NCI-H446 treated with DMSO at 0.1 percent for 48 hours (cell line): ENCODE measurements around the gene SGK1.
"Not testable (repeated sequence)": the region's sequence is repeated elsewhere in the genome, so short reads cannot be mapped to it uniquely, and the experiment has no call there.

Source experiments
- DNase-seq: peaks from one replicate; lab custom pipeline; 2025; lab: John Stamatoyannopoulos, UW

The SGK1 gene

DNA sequence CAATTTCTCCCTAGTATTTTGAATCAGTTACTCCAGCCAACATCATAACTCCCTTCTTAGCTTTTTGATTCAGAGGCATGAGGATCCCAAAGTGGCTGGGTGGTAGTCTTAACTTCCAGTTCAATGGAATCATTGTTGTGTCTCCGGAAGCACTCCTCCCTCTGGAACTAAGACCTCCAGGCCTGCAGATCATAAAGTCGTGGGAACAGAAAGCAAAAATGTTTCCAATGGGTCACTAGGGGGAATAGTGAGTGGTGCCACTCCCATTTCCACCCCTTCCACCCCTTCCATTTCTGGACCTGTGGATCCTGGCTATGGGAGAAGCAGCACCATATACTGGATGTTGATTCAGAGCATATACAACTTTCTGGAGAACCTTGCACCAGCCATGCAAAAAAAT lies 130.8 kb downstream of the SGK1 start:
- no peak for DNase-seq

DNA sequence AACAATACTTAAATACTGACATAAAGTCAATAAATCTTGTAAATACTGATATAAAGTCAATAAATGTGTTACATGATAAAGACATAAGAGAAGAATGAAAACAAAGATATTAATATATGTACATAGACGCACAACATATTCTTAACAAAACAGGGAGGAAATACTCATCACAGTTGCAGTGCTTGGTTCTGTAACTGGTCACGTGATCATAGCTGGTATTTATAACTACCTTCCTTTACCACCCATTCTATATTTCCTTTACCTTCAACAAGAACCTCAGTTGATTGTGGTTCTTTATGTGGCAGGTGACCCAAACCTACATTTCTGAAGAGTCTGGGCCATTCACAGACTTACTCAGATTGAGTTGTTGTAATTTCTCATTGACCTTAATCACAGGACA lies 131.6 kb downstream of the SGK1 start:
- DNase-seq: no peak

DNA sequence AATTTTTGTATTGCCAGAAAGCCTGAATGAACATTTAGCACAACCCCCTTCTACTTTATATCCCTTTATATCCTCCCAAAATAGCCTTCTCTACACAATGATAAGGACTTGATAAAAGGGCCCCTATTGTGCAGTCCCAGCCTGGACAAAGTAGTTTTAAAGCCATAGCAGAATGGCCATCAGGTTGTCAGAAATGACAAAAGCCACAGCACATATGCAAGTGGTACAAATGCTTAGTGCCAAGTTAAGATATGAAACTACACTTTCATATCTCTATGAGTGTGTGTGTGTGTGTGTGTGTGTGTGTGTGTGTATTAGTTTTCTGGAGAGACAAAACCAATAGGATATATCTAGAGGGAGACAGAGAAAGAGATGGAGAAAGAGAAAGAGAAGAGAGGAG lies 132.6 kb downstream of the SGK1 start:
- DNase-seq: no peak

DNA sequence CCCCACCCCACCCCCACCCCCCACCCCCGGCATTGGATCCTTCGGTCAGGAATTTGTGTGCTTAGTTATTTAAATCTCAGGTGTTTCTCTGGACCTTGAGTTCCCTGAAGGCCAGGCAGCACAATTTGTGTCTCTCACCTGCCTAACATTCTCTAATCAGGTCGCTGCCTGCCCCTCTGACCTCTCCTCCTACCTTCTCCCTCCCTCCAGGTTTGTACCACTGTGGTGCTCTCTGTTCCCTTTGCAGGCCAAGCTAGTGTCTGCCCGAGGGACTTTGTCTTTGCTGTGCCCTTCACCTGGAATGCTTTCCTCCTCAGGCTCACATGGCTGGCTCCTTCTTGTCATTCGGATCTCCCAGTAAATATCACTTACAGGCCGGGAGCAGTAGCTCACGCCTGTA lies 134.1 kb downstream of the SGK1 start:
- no peak for DNase-seq

GRCh38 chr6:134182528-134182927 lies 135.4 kb downstream of the SGK1 start:
- DNase-seq: no peak

- not testable (repeated sequence) for DNase-seq
These were observed 136.2 kb downstream of the SGK1 start for GRCh38 chr6:134181726-134182125.

- DNase-seq: not testable (repeated sequence)
These were observed 136.7 kb downstream of the SGK1 start for GRCh38 chr6:134181251-134181650.

- not testable (repeated sequence) for DNase-seq
These were observed 137.4 kb downstream of the SGK1 start for GRCh38 chr6:134180540-134180939.

DNA sequence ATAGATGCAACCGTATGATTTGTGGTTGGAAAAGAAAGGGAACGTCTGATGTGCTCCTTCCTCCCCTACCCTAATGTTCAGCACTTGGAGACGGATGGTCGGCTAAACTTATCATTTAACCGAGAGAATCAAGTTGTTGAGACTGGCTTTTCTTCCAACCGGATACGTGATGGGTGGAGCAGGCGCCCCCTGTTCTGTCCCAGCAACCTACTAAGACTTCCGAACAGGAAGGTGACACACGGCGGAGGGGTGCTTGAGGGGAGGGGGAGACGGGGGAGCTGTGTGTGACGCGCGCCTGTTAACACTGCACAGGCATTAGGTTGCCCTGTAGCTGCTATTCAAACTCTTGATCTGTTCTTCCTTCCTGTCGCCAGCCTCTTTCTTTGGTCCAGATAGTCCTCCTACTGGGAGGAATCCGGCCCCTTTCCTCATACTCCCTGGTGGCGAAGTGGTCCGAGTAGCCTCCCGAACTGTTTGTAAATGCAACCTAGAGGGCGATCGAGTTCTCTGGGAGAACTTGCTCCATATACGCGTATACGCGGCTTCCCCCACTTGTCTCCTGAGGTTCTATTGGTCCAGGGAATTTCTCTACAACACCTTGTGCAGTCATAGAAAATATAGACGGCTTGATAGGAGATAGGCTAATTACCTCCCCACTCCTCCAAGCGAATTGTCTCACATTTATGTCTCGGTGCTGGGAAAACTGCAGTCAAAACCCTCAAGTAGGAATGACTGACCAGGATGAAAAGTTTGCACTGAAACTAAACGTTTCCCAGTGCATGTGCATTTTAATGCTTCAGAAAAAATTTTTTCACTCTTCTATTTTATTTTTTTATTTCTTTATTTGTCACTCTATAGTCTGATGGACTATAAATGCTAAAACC lies 139.5 kb downstream of the SGK1 start:
- peak; percentile 25 for DNase-seq

GRCh38 chr6:134177753-134178160 lies 140.2 kb downstream of the SGK1 start:
- no peak for DNase-seq

DNA sequence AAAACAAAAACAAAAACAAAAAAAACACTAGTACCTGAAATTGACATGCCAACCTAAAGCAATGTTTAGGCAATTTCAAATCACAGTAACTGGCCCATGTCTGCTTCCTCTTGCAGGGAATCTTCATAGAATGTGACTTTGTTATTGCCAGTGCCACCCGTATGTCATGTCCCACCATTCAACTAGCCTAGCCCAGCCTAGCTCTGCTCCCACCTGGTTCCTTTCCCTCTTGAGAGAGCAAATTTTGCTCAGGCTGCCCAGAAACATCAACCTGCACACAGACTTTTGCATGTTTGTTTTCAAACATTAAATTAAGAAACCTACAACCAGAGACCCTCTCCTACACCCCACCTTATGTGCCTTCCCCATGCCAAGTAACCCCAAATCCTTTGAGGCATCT lies 140.7 kb downstream of the SGK1 start:
- DNase-seq: no peak

DNA sequence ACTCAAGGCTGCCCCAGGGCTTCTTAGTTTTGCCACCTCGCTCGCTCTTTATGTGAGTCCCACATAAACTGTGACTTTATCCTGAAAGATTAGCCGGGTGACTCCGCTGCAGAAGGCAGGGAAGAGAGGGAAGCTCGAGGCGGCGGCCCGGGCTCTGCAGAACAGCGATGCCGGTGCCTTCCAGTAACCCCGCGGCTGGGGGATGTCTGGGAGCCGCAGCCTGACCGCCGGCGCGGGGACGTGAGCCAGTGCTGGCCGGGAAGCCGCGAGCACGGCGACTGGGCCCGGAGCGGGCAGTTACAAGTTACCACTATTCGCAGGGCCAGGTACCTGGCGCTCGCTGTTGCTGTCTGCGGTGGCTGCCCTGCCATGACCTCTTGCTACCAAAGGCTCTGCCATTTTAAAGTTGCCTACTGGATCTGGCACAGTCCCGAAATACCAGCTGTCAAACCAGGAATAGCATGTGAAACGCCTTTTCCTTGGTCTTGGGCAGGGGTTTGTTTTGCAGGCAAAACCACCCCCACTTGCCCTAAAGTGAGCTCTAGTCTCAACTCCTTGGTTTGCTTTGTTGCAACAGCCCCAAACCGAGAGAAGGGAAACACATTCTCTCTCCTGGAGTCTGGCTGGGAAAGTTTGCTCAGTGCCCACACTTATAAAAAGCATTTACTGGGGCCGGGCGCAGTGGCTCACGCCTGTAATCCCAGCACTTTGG lies 141.5 kb downstream of the SGK1 start:
- DNase-seq: no peak

- DNase-seq: no peak
These were observed 142.2 kb downstream of the SGK1 start for GRCh38 chr6:134175532-134176263.

DNA sequence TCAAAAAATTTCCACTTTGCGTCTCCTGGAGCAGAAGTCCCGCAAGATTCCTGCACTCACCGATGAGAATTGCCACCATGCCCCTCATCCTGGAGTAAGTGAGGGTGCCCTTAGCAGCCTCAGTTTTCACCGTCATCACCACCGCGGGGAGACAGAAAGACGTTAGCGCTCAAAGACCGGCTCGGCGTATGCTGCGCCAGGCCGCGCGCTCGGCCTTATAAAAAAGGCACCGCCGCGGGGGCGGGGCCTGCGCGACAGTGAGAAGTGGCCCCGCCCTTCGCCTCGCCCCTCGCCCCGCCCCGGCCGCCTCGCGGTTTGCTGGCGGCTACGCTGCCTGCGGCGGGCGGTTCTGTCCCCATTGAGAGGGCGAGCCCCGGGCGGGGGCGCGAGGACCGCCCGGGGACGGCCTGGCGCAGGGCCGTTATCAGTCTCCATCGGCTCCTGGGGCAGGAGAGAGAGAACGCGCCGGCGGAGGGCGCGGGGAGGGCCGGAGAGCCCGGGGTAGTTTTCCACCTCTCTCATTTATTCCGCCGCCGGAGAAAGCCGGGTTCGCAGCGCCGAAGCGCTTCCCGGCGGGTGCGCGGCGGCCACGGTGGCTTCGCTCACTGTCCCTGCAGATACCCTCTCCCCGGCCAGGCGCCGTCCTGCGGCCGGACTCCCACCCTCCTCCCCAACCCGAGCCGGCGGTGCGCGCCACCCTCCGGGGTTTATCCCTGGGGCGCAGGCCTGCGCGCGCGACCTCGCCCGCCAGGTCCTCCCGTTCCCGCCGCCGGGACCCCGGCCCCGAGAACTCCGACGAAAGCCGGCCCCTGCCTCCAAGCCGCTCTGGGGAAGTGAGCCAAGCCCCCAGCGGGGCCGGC lies 143.0 kb downstream of the SGK1 start:
- peak; percentile 70 for DNase-seq

DNA sequence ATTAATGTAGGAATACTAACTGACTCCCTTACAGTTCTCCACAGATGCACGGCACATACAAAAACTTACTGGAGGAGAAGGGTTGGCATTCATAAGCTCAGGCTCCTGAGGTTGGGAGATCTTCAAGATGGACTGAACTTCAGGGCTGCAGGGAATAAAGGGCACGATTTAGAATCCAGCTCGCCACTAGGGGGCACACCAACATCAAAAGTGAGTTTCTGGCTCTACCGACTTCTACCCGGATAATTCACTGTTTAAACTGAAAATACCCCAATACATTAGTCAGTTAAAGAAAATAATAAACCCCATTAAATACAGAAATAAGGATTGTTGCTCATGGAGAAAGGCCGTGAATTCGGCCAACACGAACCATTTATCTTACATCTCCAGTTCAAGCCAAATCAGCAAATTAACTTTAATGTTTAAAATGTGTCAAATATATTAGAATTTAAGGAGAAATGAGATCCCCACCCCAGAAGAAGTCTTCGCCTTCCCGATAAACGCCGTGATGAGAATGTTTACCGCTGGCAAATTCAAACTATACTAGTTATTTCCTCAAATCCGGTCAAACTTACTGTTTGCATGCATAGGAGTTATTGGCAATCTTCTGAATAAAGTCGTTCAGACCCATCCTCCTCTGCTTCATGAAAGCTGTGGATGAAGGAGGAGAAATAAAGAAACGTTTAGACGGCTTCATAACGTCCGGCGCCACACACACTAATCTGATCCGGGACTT lies 143.8 kb downstream of the SGK1 start:
- peak; percentile 50 for DNase-seq

- DNase-seq: no peak
These were observed 144.6 kb downstream of the SGK1 start for GRCh38 chr6:134173366-134173725.

DNA sequence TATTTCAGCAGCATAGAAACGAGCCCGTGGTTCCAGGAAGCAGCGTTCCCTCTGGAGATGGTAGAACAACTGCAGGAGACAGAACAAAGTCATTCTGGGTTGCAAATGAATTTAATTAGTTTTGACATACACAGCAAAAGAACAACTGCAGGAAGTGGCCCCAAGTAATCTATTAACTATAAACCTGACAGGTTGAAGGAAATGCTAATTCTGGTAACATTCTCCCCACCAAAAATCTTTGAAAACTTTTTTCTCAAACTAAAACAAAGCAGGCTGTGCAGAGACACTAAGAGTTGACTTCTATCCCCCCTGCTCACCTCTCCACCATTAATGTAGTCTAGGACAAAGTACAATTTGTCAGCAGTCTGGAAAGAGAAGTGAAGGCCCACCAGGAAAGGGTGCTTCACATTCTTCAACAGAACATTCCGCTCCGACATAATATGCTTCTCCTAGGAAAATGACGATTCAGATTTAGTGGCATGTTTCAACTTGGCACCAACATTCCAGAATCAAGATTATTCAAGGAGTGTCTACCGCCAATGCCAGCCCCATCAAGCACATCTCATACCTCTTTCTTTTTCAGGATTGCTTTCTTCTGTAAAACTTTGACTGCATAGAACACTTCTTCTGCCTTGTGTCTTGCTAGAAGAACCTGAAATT lies 145.1 kb downstream of the SGK1 start:
- DNase-seq: no peak

- no peak for DNase-seq
These were observed 145.7 kb downstream of the SGK1 start for GRCh38 chr6:134172020-134172705.

- DNase-seq: no peak
These were observed 146.4 kb downstream of the SGK1 start for GRCh38 chr6:134171517-134171916.

- no peak for DNase-seq
These were observed 147.1 kb downstream of the SGK1 start for GRCh38 chr6:134170844-134171243.
